Left lung (tissue), 10 donors: ENCODE data around the gene RNF112. TPM values are rescaled to one million over a fixed set of nuclear protein-coding genes. Genes with fewer than 3 reads are reported as not detected.

Source experiments
- ATAC-seq: fragments of 200-7000 bp; cut with Tn5 transposase; one replicate; pipeline ENCODE4 v1.9.1; 2020; ENCODE audit warnings: moderate library complexity
- DNase-seq, 4 donors: peaks; one replicate each; pipeline ENCODE4 v3.0.0-alpha.2; 2013 to 2020
- H3K27ac ChIP-seq, 2 donors: fragments of 200-600 bp; sonication (generic) in 1 of 2; one replicate each; pipeline versions ENCODE4 v1.5.0 to v1.8.0; 2020 to 2021
- H3K27me3 ChIP-seq, 2 donors: fragments of 200-600 bp; sonication (generic) in 1 of 2; one replicate each; pipeline versions ENCODE4 v1.5.0 to v1.8.0; 2020 to 2021
- H3K36me3 ChIP-seq, 2 donors: fragments of 200-600 bp; sonication (generic) in 1 of 2; one replicate each; pipeline versions ENCODE4 v1.5.0 to v1.8.0; 2020 to 2021
- H3K4me1 ChIP-seq, 2 donors: fragments of 200-600 bp; one replicate each; pipeline ENCODE4 v1.8.0; 2021
- H3K4me3 ChIP-seq, 2 donors: fragments of 200-600 bp; sonication (generic) in 1 of 2; one replicate each; pipeline versions ENCODE4 v1.5.0 to v1.8.0; 2020 to 2021; ENCODE audit warnings: mild to moderate bottlenecking in 1 of 2
- H3K9me3 ChIP-seq, 2 donors: fragments of 200-600 bp; sonication (generic) in 1 of 2; one replicate each; pipeline versions ENCODE4 v1.5.0 to v1.8.0; 2020 to 2021
- intact Hi-C, 2 donors: fragments of 100-400 bp; cut with DNase I; formaldehyde crosslinking; loops; one replicate each; pipeline versions ENCODE4 v1.11.2 to v1.14.2; 2022
- polyA plus RNA-seq, 6 donors: library from polyadenylated mRNA; unstranded; fragments of 120-200 nt; gene quantifications; one replicate each; pipeline ENCODE4 v1.2.1, GENCODE V29; 2013; ENCODE audit not compliant: insufficient read length in 6 of 6
- total RNA-seq, 2 donors: library from RNA; stranded (reverse); fragmentation: NEBNext Ultra II Directional; extraction: Animal tissue kit (Norgen Biotek cat#: 25700); gene quantifications; one replicate each; pipeline ENCODE4 v1.2.1, GENCODE V29; 2021
- TF ChIP-seq, protein P1 (sequence below), 2 donors: fragments of 200-600 bp; sonication (generic) in 1 of 2; IDR thresholded peaks; one replicate each; pipeline versions ENCODE4 v1.5.0 to v1.8.0; 2021; ENCODE audit warnings: antibody characterized with exemption in 2 of 2
- donor health status: DM: no; HTN: yes; CAD: no.
- donor health status: DM: no; HTN: no; CAD: no.

Gene RNF112
- total and polyA plus RNA-seq, 8 donors = 2.1 to 5.0 (median 3.6) TPM

GRCh38 chr17:19408346-19408710 is 2.7 kb upstream of the RNF112 start:
- DNase-seq (no peak), ATAC-seq (no peak)
- H3K27me3 ChIP-seq = peaks cover 0 to 12% of the 10 kb centered on the region in 2 donors
- no peak overlapping the region for H3K4me3 ChIP-seq
- intact Hi-C loops = no loop called here
- no peaks in the 10 kb centered on the region for H3K9me3 ChIP-seq
- peaks cover 0 to 3% of the 10 kb centered on the region in 2 donors for H3K4me1 ChIP-seq
- TF ChIP-seq, protein P1, sequence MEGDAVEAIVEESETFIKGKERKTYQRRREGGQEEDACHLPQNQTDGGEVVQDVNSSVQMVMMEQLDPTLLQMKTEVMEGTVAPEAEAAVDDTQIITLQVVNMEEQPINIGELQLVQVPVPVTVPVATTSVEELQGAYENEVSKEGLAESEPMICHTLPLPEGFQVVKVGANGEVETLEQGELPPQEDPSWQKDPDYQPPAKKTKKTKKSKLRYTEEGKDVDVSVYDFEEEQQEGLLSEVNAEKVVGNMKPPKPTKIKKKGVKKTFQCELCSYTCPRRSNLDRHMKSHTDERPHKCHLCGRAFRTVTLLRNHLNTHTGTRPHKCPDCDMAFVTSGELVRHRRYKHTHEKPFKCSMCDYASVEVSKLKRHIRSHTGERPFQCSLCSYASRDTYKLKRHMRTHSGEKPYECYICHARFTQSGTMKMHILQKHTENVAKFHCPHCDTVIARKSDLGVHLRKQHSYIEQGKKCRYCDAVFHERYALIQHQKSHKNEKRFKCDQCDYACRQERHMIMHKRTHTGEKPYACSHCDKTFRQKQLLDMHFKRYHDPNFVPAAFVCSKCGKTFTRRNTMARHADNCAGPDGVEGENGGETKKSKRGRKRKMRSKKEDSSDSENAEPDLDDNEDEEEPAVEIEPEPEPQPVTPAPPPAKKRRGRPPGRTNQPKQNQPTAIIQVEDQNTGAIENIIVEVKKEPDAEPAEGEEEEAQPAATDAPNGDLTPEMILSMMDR (IDR thresholded peaks at IDR 0.05) = no peak
- no peak overlapping the region for H3K27ac ChIP-seq
- no peaks in the 10 kb centered on the region for H3K36me3 ChIP-seq

DNA sequence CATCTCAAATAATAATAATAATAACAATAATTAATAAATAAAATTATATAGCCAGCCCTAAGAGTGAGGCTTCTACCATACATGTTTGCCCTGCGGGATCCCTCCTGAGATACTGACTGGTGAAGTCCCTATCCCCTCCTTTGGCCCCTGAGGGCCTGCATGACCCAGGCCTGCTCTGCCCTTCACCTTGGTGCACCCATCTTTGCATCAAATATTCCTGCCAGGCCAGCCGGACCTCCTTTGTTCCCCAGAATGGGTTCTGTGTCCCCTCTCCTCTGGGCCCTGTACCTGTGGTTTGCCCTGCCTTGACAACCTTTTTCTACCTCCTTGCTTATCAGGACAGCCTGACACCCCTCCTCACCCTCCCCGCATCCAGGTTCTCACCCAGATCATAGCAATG is 2.0 kb upstream of the RNF112 start:
- TF ChIP-seq, protein P1 (IDR thresholded peaks at IDR 0.05) = no peak
- Histone ChIP-seq H3K27ac (no peak overlapping the region), H3K27me3 (peaks cover 0 to 12% of the 10 kb centered on the region in 2 donors), H3K36me3 (no peaks in the 10 kb centered on the region), H3K4me1 (peaks cover 0 to 3% of the 10 kb centered on the region in 2 donors), H3K9me3 (no peaks in the 10 kb centered on the region), H3K4me3 (no peak overlapping the region)
- ATAC-seq (no peak), DNase-seq (no peak)
- intact Hi-C loops = no loop called here

- TF ChIP-seq, protein P1 (IDR thresholded peaks at IDR 0.05) = no peak
- DNase-seq = no peak
These were observed 1.5 kb upstream of the RNF112 start for GRCh38 chr17:19409509-19409908.

DNA sequence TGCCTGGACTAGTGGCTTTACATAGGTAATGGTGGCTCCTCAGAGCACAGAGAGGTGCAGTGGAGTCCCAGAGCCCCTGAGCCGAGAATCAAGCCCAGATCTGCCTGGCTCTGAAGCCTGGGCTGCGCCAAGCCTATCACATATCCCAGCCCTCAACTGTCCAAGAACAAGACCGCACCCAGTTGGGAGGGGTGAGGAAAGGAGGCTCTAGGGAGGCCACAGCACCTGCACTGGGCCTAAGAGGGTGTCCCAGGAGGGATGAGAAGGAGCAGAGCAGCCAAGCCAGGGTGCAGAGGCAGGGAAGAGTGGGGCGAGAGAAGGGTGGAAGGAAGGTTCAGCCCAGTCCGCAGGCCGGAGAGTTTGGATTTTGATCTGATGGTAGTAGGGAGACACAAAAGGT is 941 bp upstream of the RNF112 start:
- Histone ChIP-seq H3K27ac (no peak overlapping the region), H3K9me3 (no peaks in the 10 kb centered on the region), H3K4me3 (no peak overlapping the region), H3K4me1 (peaks cover 0 to 3% of the 10 kb centered on the region in 2 donors), H3K27me3 (peaks cover 0 to 12% of the 10 kb centered on the region in 2 donors), H3K36me3 (no peaks in the 10 kb centered on the region)
- TF ChIP-seq, protein P1 (IDR thresholded peaks at IDR 0.05) = no peak
- ATAC-seq (no peak), DNase-seq (no peak)
- intact Hi-C loops = no loop called here

More at GRCh38 chr17:19409509-19409908, 1.5 kb upstream of the RNF112 start:
- no peak overlapping the region for H3K27ac ChIP-seq
- H3K27me3 ChIP-seq = peaks cover 0 to 12% of the 10 kb centered on the region in 2 donors
- ATAC-seq = no peak
- intact Hi-C loops = no loop called here
- H3K4me1 ChIP-seq = peaks cover 0 to 3% of the 10 kb centered on the region in 2 donors
- H3K36me3 ChIP-seq = no peaks in the 10 kb centered on the region
- H3K4me3 ChIP-seq = no peak overlapping the region
- H3K9me3 ChIP-seq = no peaks in the 10 kb centered on the region

DNA sequence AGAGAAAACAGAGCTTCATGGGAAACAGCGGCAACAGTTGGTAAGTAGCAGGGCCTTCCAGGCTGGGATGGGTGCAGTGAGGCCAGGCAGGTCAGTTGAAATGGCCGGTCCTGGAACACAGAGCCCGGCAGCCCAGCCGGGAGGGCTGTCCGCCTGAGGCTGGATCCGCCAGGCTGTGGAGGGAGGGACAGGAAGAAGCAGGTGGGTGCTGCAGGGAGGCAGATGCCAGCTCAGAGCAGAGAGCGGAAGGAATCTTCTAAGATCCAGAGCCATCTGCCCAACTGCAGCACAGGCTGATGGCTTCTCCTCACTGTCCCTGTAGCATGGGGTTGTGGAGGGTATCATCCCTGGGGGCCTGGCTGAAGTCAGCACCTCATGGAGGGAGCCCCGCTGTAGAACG is 599 bp downstream of the RNF112 start:
- Histone ChIP-seq H3K27me3 (peaks cover 0 to 12% of the 10 kb centered on the region in 2 donors), H3K36me3 (no peaks in the 10 kb centered on the region), H3K9me3 (no peaks in the 10 kb centered on the region), H3K27ac (no peak overlapping the region), H3K4me1 (peaks cover 0 to 3% of the 10 kb centered on the region in 2 donors), H3K4me3 (peak overlapping the region in 1 of 2 donors; percentile 6)
- TF ChIP-seq, protein P1 (IDR thresholded peaks at IDR 0.05) = no peak
- intact Hi-C loops = no loop called here
- DNase-seq (no peak), ATAC-seq (no peak)
